Mesenchymal stem cell (in vitro differentiated cells and primary cell): ENCODE results near the gene CYP19A1.

ENCODE experiments used
- DNase-seq: peaks from one replicate; pipeline ENCODE4 v3.0.0-alpha.2; 2013
- H2AFZ ChIP-seq: one replicate; pipeline ENCODE4 v1.6.1; 2013; ENCODE audit warnings: low read depth, mild to moderate bottlenecking, control low read depth, inconsistent platforms, low read length, moderate library complexity
- H2AK5ac ChIP-seq: 2 replicates; pipeline ENCODE4 v1.6.1; 2013; ENCODE audit warnings: low read length, moderate library complexity, mild to moderate bottlenecking, inconsistent platforms; ENCODE audit not compliant: severe bottlenecking
- H2BK120ac ChIP-seq: one replicate; pipeline ENCODE4 v1.6.1; 2013; ENCODE audit warnings: low read depth, mild to moderate bottlenecking, inconsistent platforms, low read length, moderate library complexity
- H2BK12ac ChIP-seq, 2 experiments: one replicate each; pipeline ENCODE4 v1.6.1; 2013; ENCODE audit warnings: inconsistent platforms in 2 of 2, low read length in 2 of 2, mild to moderate bottlenecking in 2 of 2, moderate library complexity in 2 of 2, control low read depth in 1 of 2
- H2BK15ac ChIP-seq: one replicate; pipeline ENCODE4 v1.6.1; 2013; ENCODE audit warnings: mild to moderate bottlenecking, low read depth, inconsistent platforms; ENCODE audit not compliant: poor library complexity, severe bottlenecking
- H2BK5ac ChIP-seq: 2 replicates; pipeline ENCODE4 v1.6.1; 2013; ENCODE audit warnings: low read depth, mild to moderate bottlenecking, low read length, control low read depth, inconsistent platforms; ENCODE audit not compliant: poor library complexity, severe bottlenecking
- H3K14ac ChIP-seq, 2 experiments: one replicate each; pipeline ENCODE4 v1.6.1; 2013; ENCODE audit warnings: inconsistent platforms in 2 of 2, low read length in 2 of 2, control low read depth in 1 of 2, mild to moderate bottlenecking in 1 of 2, moderate library complexity in 1 of 2
- H3K18ac ChIP-seq, 2 experiments: one replicate each; pipeline ENCODE4 v1.6.1; 2013; ENCODE audit warnings: inconsistent platforms in 2 of 2, low read length in 2 of 2, control low read depth in 1 of 2, low read depth in 1 of 2, mild to moderate bottlenecking in 1 of 2
- H3K23ac ChIP-seq, 2 experiments: one replicate each; pipeline ENCODE4 v1.6.1; 2013; ENCODE audit warnings: inconsistent platforms in 2 of 2, low read length in 2 of 2, mild to moderate bottlenecking in 2 of 2, moderate library complexity in 2 of 2, control low read depth in 1 of 2
- H3K27ac ChIP-seq: 2 replicates; pipeline ENCODE4 v1.5.1; 2013; ENCODE audit warnings: mild to moderate bottlenecking, moderate library complexity, low read length, control low read depth, inconsistent platforms; ENCODE audit not compliant: poor library complexity, severe bottlenecking
- H3K27me3 ChIP-seq, 2 experiments: 2 replicates each; pipeline versions ENCODE4 v1.6.1 to v1.7.0; 2013; ENCODE audit warnings: low read length in 2 of 2, mild to moderate bottlenecking in 2 of 2, moderate library complexity in 2 of 2, control low read depth in 1 of 2, inconsistent platforms in 1 of 2; ENCODE audit not compliant: control insufficient read depth in 1 of 2, insufficient read depth in 1 of 2
- H3K36me3 ChIP-seq, 2 experiments: 2 replicates each; pipeline versions ENCODE4 v1.6.1 to v1.7.0; 2013; ENCODE audit warnings: low read length in 2 of 2, control low read depth in 1 of 2, inconsistent platforms in 1 of 2, low read depth in 1 of 2, mild to moderate bottlenecking in 1 of 2; ENCODE audit not compliant: insufficient read depth in 2 of 2, control insufficient read depth in 1 of 2
- H3K4ac ChIP-seq, 2 experiments: one replicate each; pipeline ENCODE4 v1.6.1; 2013; ENCODE audit warnings: inconsistent platforms in 2 of 2, low read length in 2 of 2, mild to moderate bottlenecking in 2 of 2, moderate library complexity in 2 of 2, control low read depth in 1 of 2, low read depth in 1 of 2
- H3K4me1 ChIP-seq: 2 replicates; pipeline ENCODE4 v1.6.1; 2013; ENCODE audit warnings: low read depth, low read length, control low read depth; ENCODE audit not compliant: control insufficient read depth, insufficient read depth
- H3K4me2 ChIP-seq: 2 replicates; pipeline ENCODE4 v1.6.1; 2013; ENCODE audit warnings: low read length, mild to moderate bottlenecking, inconsistent platforms; ENCODE audit not compliant: poor library complexity, severe bottlenecking
- H3K4me3 ChIP-seq, 2 experiments: 2 replicates each; pipeline versions ENCODE4 v1.5.1 to v1.7.0; 2013; ENCODE audit warnings: low read length in 2 of 2, mild to moderate bottlenecking in 2 of 2, control low read depth in 1 of 2, low read depth in 1 of 2; ENCODE audit not compliant: insufficient read depth in 1 of 2
- H3K79me1 ChIP-seq: replicated peaks from 2 replicates; pipeline ENCODE4 v1.6.1; 2013; ENCODE audit warnings: mild to moderate bottlenecking, control low read depth, low read length, inconsistent platforms; ENCODE audit not compliant: poor library complexity, severe bottlenecking
- H3K9ac ChIP-seq: 2 replicates; pipeline ENCODE4 v1.7.0; 2013; ENCODE audit warnings: mild to moderate bottlenecking, low read length, moderate library complexity
- H3K9me3 ChIP-seq: 2 replicates; pipeline ENCODE4 v1.7.0; 2013; ENCODE audit warnings: mild to moderate bottlenecking, low read length; ENCODE audit not compliant: control insufficient read depth
- H4K8ac ChIP-seq: one replicate; pipeline ENCODE4 v1.6.1; 2013; ENCODE audit warnings: inconsistent platforms, mild to moderate bottlenecking, low read length, moderate library complexity
- H4K91ac ChIP-seq: one replicate; pipeline ENCODE4 v1.6.1; 2013; ENCODE audit warnings: mild to moderate bottlenecking, low read length, inconsistent platforms
- WGBS: methylation state at CpG from one replicate; pipeline ENCODE4 v1.1.7; 2013; ENCODE audit warnings: mixed read lengths; 5-methylcytosine and 5-hydroxymethylcytosine counted together

Gene CYP19A1

GRCh38 chr15:51321316-51321715, 17.1 kb downstream of the CYP19A1 start:
- no peak overlapping the region for H3K23ac ChIP-seq
- no peak overlapping the region for H2BK5ac ChIP-seq
- no peak overlapping the region for H4K8ac ChIP-seq
- WGBS = 60% methylated on average over 1 of the region's 4 CpGs
- no peak overlapping the region for H3K14ac ChIP-seq
- no peak overlapping the region for H2AK5ac ChIP-seq
- H4K91ac ChIP-seq = no peak overlapping the region
- DNase-seq = no peak
- H2BK120ac ChIP-seq = no peak overlapping the region
- no peak overlapping the region for H2AFZ ChIP-seq
- H3K27ac ChIP-seq = no peak overlapping the region
- no peaks in the 10 kb centered on the region for H3K36me3 ChIP-seq
- H2BK15ac ChIP-seq = no peak overlapping the region
- H3K4me1 ChIP-seq = no peaks in the 10 kb centered on the region
- peaks cover 0 to 7% of the 10 kb centered on the region in 2 experiments for H3K27me3 ChIP-seq
- no peak overlapping the region for H3K4ac ChIP-seq
- no peak overlapping the region for H2BK12ac ChIP-seq
- no peak overlapping the region for H3K4me3 ChIP-seq
- no peaks in the 10 kb centered on the region for H3K9me3 ChIP-seq
- no peak overlapping the region for H3K18ac ChIP-seq
- H3K9ac ChIP-seq = no peak overlapping the region
- H3K79me1 ChIP-seq = no peaks in the 10 kb centered on the region
- H3K4me2 ChIP-seq = no peak overlapping the region

- Histone ChIP-seq H2BK120ac (no peak overlapping the region), H3K23ac (peak overlapping the region in 1 of 2 experiments; percentile 17), H3K27ac (no peak overlapping the region), H3K36me3 (no peaks in the 10 kb centered on the region), H2BK12ac (peak overlapping the region in 1 of 2 experiments; percentile 16), H3K9ac (no peak overlapping the region), H3K4me2 (no peak overlapping the region), H3K18ac (no peak overlapping the region), H3K27me3 (peaks cover 0 to 7% of the 10 kb centered on the region in 2 experiments), H4K8ac (no peak overlapping the region), H4K91ac (no peak overlapping the region), H3K14ac (no peak overlapping the region), H2BK15ac (no peak overlapping the region), H3K9me3 (no peaks in the 10 kb centered on the region), H2AFZ (no peak overlapping the region), H3K4me3 (no peak overlapping the region), H3K4me1 (no peaks in the 10 kb centered on the region), H2BK5ac (no peak overlapping the region), H3K79me1 (no peaks in the 10 kb centered on the region), H3K4ac (no peak overlapping the region), H2AK5ac (no peak overlapping the region)
- WGBS = 87% methylated on average over 2 of the region's 2 CpGs
- no peak for DNase-seq
These were observed 17.6 kb downstream of the CYP19A1 start for GRCh38 chr15:51320843-51321242.

- Histone ChIP-seq H2BK12ac (no peak overlapping the region), H3K9me3 (no peaks in the 10 kb centered on the region), H3K23ac (no peak overlapping the region), H2BK5ac (no peak overlapping the region), H3K9ac (no peak overlapping the region), H4K8ac (no peak overlapping the region), H3K79me1 (no peaks in the 10 kb centered on the region), H4K91ac (no peak overlapping the region), H3K14ac (no peak overlapping the region), H2BK120ac (no peak overlapping the region), H2AK5ac (no peak overlapping the region), H2BK15ac (no peak overlapping the region), H3K18ac (no peak overlapping the region), H3K4ac (no peak overlapping the region), H3K27ac (no peak overlapping the region), H3K4me3 (no peak overlapping the region), H3K27me3 (peaks cover 0 to 7% of the 10 kb centered on the region in 2 experiments), H3K4me2 (no peak overlapping the region), H3K4me1 (no peaks in the 10 kb centered on the region), H3K36me3 (no peaks in the 10 kb centered on the region), H2AFZ (no peak overlapping the region)
- 78% methylated on average over 2 of the region's 2 CpGs for WGBS
- DNase-seq = no peak
These were observed 18.9 kb downstream of the CYP19A1 start for GRCh38 chr15:51319539-51319938.

GRCh38 chr15:51318382-51319150, 19.8 kb downstream of the CYP19A1 start:
- H3K9ac ChIP-seq = no peak overlapping the region
- H3K79me1 ChIP-seq = no peaks in the 10 kb centered on the region
- H3K27ac ChIP-seq = no peak overlapping the region
- no peak overlapping the region for H2BK5ac ChIP-seq
- no peak overlapping the region for H3K18ac ChIP-seq
- no peak overlapping the region for H2BK15ac ChIP-seq
- no peak overlapping the region for H2BK12ac ChIP-seq
- H3K4me3 ChIP-seq = no peak overlapping the region
- H3K4me1 ChIP-seq = no peaks in the 10 kb centered on the region
- no peak overlapping the region for H2AFZ ChIP-seq
- peaks cover 0 to 3% of the 10 kb centered on the region in 2 experiments for H3K27me3 ChIP-seq
- no peak overlapping the region for H4K8ac ChIP-seq
- no peak overlapping the region for H2BK120ac ChIP-seq
- no peak overlapping the region for H3K14ac ChIP-seq
- no peak overlapping the region for H4K91ac ChIP-seq
- H3K36me3 ChIP-seq = no peaks in the 10 kb centered on the region
- H3K4ac ChIP-seq = no peak overlapping the region
- DNase-seq = peak; percentile 23
- 85% methylated on average over 6 of the region's 7 CpGs for WGBS
- no peak overlapping the region for H2AK5ac ChIP-seq
- H3K23ac ChIP-seq = no peak overlapping the region
- no peak overlapping the region for H3K4me2 ChIP-seq
- no peaks in the 10 kb centered on the region for H3K9me3 ChIP-seq
